HG03039 (cell line): Measurements from ENCODE around the gene ERN2.

Experiments
- ATAC-seq: cut with Tn5 transposase; IDR thresholded peaks from one replicate; pipeline ENCODE4 v1.9.1; 2021; ENCODE audit warnings: mild to moderate bottlenecking, moderate library complexity; ENCODE audit not compliant: unreplicated experiment

The ERN2 gene

DNA sequence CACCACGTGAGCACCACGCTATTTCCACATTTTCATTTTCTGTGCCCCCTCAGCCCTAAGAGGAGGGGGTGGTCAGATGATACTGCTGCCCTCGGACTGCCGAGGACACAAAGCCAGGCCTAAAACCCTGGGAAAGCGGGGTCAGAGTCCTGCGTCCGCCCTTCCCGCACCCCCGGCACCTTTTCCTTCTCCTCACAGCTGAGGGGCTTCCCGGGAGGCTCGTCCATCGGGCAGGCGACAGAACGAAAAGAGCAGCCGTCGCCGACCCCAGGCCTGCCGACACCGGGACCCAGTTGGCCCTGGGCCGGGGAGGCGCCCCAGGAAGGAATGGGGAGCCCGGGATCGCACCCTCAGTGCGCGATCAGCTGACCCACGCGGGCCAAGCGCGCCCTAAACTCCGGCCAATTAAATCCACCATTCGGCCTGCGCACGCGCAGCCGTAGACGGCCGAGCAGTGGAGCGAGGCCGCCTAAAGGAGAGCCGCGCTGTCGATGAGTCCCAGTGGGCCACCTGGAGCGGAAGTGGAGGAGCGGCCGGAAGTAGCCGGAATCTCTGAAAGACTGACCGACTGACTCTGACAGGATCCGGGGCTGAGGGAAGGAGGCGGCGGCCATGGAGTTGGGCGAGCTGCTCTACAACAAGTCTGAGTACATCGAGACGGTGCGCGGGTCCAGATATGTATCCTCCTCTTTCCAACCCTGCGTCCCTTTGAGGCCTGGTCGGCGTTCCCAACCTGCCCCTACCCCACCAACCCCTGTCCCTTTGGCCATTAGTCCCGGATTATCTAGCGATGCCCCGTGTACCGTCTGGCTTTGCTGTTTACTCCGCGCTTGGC lies 71.9 kb downstream of the ERN2 start, which contains the start of the genes DCTN5 and PALB2:
DCTN5 (plus strand) TSS at position 536 of the 835 bp plus-strand sequence; CDS start at position 613, 77 bp downstream.
PALB2 (minus strand) TSS at position 380 of the 835 bp plus-strand sequence; CDS start at position 227, 153 bp downstream.
- peak; percentile 94 for ATAC-seq

DNA sequence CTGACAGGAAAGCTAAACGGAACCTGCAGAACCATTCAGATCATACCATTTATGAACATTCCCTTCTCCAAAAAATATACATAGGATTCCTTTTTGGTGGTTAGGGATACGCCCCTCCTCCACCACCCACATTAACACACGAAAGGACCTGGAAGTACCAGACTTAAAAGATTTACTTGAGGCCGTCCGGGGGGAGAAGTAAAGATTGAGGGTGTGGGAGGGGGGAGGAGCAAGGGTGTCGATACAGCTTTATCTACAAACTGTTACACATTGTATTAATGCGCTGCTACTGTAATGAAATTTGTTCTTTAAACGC lies 72.4 kb downstream of the ERN2 start:
- no peak for ATAC-seq
